Colonic mucosa (tissue), 4 donors: ENCODE measurements around the gene KRT74. TPM values are rescaled to one million over a fixed set of nuclear protein-coding genes. Genes with fewer than 3 reads are reported as not detected.

Experiments used
- DNase-seq: peaks from one replicate; pipeline ENCODE4 v3.0.0-alpha.2; 2020
- H3K27ac ChIP-seq: fragments of 200-600 bp; one replicate; pipeline ENCODE4 v1.8.0; 2021
- H3K27me3 ChIP-seq: fragments of 200-600 bp; one replicate; pipeline ENCODE4 v1.8.0; 2021
- H3K36me3 ChIP-seq: fragments of 200-600 bp; one replicate; pipeline ENCODE4 v1.8.0; 2021
- H3K4me1 ChIP-seq: fragments of 200-600 bp; one replicate; pipeline ENCODE4 v1.8.0; 2021; ENCODE audit warnings: mild to moderate bottlenecking
- H3K4me3 ChIP-seq: fragments of 200-600 bp; one replicate; pipeline ENCODE4 v1.8.0; 2021
- H3K9ac ChIP-seq, 2 donors: one replicate each; pipeline ENCODE4 v1.7.0; 2013; ENCODE audit warnings: control low read depth in 2 of 2, low read depth in 2 of 2, low read length in 2 of 2
- H3K9me3 ChIP-seq: fragments of 200-600 bp; one replicate; pipeline ENCODE4 v1.8.0; 2021
- intact Hi-C: fragments of 100-400 bp; cut with DNase I; formaldehyde crosslinking; loops from one replicate; pipeline ENCODE4 v1.14.1; 2022
- total RNA-seq, 2 donors: library from RNA; stranded (reverse); fragmentation: NEBNext Ultra II Directional in 1 of 2; extraction: Animal tissue kit (Norgen Biotek cat#: 25700) in 1 of 2; gene quantifications; one replicate each; pipeline ENCODE4 v1.2.1, GENCODE V29; 2021
- TF ChIP-seq, protein P1 (sequence below): fragments of 200-600 bp; IDR thresholded peaks from one replicate; pipeline ENCODE4 v1.8.0; 2022; ENCODE audit warnings: antibody characterized with exemption, mild to moderate bottlenecking
- donor health status: healthy.
- donor health status: DM: no; HTN: no; CAD: no.
- donor health status: DM: no; HTN: no; CAD: no.

KRT74 gene
- not detected for total RNA-seq

GRCh38 chr12:52573743-52574142 lies at the start of gene KRT74:
KRT74 (minus strand) TSS chr12:52573843; CDS start chr12:52573777, 66 bp downstream.
- intact Hi-C loops, result no loop called here
- no peak within 1 kb of the TSS for H3K9ac ChIP-seq
- DNase-seq, result no peak
- H3K4me1 ChIP-seq, result no peaks in the 10 kb centered on the region
- no peaks in the 10 kb centered on the region for H3K27me3 ChIP-seq
- H3K4me3 ChIP-seq, result no peak within 1 kb of the TSS
- no peaks in the 10 kb centered on the region for H3K36me3 ChIP-seq
- no peaks in the 10 kb centered on the region for H3K9me3 ChIP-seq
- H3K27ac ChIP-seq, result no peak within 1 kb of the TSS
- TF ChIP-seq, protein P1, sequence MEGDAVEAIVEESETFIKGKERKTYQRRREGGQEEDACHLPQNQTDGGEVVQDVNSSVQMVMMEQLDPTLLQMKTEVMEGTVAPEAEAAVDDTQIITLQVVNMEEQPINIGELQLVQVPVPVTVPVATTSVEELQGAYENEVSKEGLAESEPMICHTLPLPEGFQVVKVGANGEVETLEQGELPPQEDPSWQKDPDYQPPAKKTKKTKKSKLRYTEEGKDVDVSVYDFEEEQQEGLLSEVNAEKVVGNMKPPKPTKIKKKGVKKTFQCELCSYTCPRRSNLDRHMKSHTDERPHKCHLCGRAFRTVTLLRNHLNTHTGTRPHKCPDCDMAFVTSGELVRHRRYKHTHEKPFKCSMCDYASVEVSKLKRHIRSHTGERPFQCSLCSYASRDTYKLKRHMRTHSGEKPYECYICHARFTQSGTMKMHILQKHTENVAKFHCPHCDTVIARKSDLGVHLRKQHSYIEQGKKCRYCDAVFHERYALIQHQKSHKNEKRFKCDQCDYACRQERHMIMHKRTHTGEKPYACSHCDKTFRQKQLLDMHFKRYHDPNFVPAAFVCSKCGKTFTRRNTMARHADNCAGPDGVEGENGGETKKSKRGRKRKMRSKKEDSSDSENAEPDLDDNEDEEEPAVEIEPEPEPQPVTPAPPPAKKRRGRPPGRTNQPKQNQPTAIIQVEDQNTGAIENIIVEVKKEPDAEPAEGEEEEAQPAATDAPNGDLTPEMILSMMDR, result no peak

- Histone ChIP-seq H3K27ac (no peak overlapping the region), H3K27me3 (no peaks in the 10 kb centered on the region), H3K4me1 (no peaks in the 10 kb centered on the region), H3K9ac (no peak overlapping the region), H3K9me3 (no peaks in the 10 kb centered on the region), H3K36me3 (no peaks in the 10 kb centered on the region), H3K4me3 (no peak overlapping the region)
- TF ChIP-seq, protein P1, result no peak
- DNase-seq, result no peak
- intact Hi-C loops, result no loop called here
These were observed 48.7 kb upstream of the KRT74 start for GRCh38 chr12:52622349-52622748.

DNA sequence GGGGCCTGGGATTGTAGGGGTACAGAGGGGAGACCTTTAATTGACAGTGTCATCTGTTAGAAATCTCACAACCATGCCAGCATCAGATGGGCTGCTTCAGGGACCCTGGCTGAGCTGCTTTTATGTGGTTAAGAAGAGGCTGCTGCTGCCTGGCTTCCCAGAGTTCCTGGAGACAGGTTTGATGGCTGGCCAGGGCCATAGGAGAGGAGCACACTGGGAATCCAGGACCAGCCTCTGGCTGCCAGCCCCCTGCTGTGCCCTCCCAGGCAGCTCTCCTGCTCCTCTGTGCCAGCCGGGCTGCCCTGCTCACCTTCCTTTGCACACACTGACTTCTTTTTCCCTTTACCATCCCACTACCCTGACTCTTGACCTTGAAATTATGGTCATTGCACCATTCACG lies 45.2 kb upstream of the KRT74 start:
- Histone ChIP-seq H3K4me3 (no peak overlapping the region), H3K9ac (no peak overlapping the region), H3K36me3 (no peaks in the 10 kb centered on the region), H3K27me3 (no peaks in the 10 kb centered on the region), H3K4me1 (no peaks in the 10 kb centered on the region), H3K9me3 (no peaks in the 10 kb centered on the region), H3K27ac (no peak overlapping the region)
- TF ChIP-seq, protein P1, result no peak
- peak; percentile 8 for DNase-seq
- intact Hi-C loops, result no loop called here

DNA sequence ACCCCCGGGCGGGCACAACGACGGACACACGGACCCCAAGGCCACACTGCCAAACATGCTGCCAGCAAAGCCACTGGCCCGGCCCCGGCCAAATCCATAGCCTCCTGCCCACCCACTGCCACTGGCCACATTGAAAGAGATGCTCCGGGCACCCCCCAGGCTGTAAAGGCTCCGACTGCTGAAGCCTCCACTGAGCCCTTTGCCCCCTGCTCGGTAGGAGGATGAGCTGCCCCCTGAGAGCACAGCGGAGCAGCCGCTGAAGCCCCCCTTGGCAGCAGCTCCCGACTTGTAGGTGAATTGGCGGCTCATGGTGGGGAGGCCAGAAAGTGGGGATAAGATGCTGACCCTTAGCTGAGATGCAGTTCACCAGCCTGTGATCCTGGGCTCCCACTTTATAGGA lies 44.6 kb upstream of the KRT74 start, which contains the start of gene KRT73:
Gene KRT73, minus strand, starts transcription at position 344 of the 400 bp plus-strand sequence. Its CDS starts 35 bp downstream, at position 309.
- TF ChIP-seq, protein P1, result no peak
- peak; percentile 10 for DNase-seq
- H3K9me3 ChIP-seq, result no peaks in the 10 kb centered on the region
- no peaks in the 10 kb centered on the region for H3K27me3 ChIP-seq
- no peak within 1 kb of the TSS for H3K27ac ChIP-seq
- no peaks in the 10 kb centered on the region for H3K36me3 ChIP-seq
- H3K9ac ChIP-seq, result no peak within 1 kb of the TSS
- no peak within 1 kb of the TSS for H3K4me3 ChIP-seq
- intact Hi-C loops, result no loop called here
- no peaks in the 10 kb centered on the region for H3K4me1 ChIP-seq

DNA sequence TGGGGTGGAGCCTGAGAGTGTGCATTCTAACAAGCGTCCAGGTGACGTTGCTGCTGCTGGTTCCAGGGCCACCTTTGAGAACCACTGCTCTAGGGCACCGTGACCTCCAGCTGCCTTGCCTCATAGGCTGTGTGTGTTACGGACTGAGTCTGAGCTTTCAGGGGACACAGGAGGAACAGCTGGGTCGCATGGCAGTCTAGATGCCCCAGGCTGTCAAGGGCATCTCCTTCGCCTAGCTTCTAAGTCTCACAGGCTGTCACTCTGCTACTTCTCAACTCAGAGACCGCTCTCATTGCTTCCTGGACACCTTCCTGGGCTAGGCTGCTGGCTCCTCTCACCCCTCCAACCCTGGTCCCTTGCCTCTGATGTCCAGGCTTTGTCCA lies 43.8 kb upstream of the KRT74 start:
- Histone ChIP-seq H3K9me3 (no peaks in the 10 kb centered on the region), H3K36me3 (no peaks in the 10 kb centered on the region), H3K27me3 (no peaks in the 10 kb centered on the region), H3K4me3 (no peak overlapping the region), H3K27ac (no peak overlapping the region), H3K4me1 (no peaks in the 10 kb centered on the region), H3K9ac (no peak overlapping the region)
- DNase-seq, result no peak
- TF ChIP-seq, protein P1, result no peak
- intact Hi-C loops, result no loop called here
